ENCODE results near the gene EFCAB7.

GRCh38 chr1:63555480-63555879 lies 32.2 kb downstream of the EFCAB7 start:
- no peak for TF ChIP-seq CTCF (IDR thresholded peaks at IDR 0.05)
- no peak for TF ChIP-seq POLR2AphosphoS5 (IDR thresholded peaks at IDR 0.05)
